T-cell (primary cell): ENCODE data around the gene FYN. TPM values are rescaled to one million over a fixed set of nuclear protein-coding genes. Genes with fewer than 3 reads are reported as not detected.
A peak's percentile ranks its signal among the peaks of the same experiment; 100 is the strongest.

Experiments used
- ATAC-seq, 4 experiments: fragments of 200-7000 bp in 3 of 4; fragments of 150-1000 bp in 1 of 4; cut with Tn5 transposase; replicated peaks in 1 of 4; 1 replicate in 3 of 4; 2 replicates in 1 of 4; pipeline ENCODE4 v1.10.0; 2021; ENCODE audit warnings: moderate library complexity in 3 of 4, mild to moderate bottlenecking in 2 of 4, moderate number of reproducible peaks in 1 of 4
- CTCF ChIA-PET, 2 donors: fragments of 300-600 bp; sonication (Branson Sonifier 250); formaldehyde crosslinking; loops; one replicate each; lab custom pipeline; 2022; ENCODE audit warnings: antibody characterized with exemption in 2 of 2; lab: Charles Lee
- POLR2A ChIA-PET, 2 donors: fragments of 300-600 bp; sonication (Branson Sonifier 250); formaldehyde crosslinking; loops; one replicate each; lab custom pipeline; 2022; ENCODE audit warnings: antibody characterized with exemption in 2 of 2; lab: Charles Lee
- DNase-seq, 35 experiments: peaks; one replicate each; pipeline versions ENCODE4 v3.0.0 to v3.0.0-alpha.2; 2013 to 2023
- H3K27ac ChIP-seq: one replicate; pipeline ENCODE4 v1.5.1; 2013; ENCODE audit warnings: low read length
- H3K27me3 ChIP-seq, 2 experiments: replicated peaks in 1 of 2; 1 replicate in 1 of 2; 2 replicates in 1 of 2; pipeline versions ENCODE4 v1.6.1 to v1.7.0; 2013; ENCODE audit warnings: low read length in 1 of 2, mixed read lengths in 1 of 2; ENCODE audit not compliant: control insufficient read depth in 2 of 2, insufficient read depth in 2 of 2; ENCODE audit errors: extremely low read depth in 1 of 2
- H3K36me3 ChIP-seq, 2 donors: 1 replicate in 1 of 2; 2 replicates in 1 of 2; pipeline versions ENCODE4 v1.6.1 to v1.7.0; 2013; ENCODE audit warnings: low read length in 1 of 2; ENCODE audit not compliant: control insufficient read depth in 2 of 2, insufficient read depth in 1 of 2; ENCODE audit errors: extremely low read depth in 1 of 2
- H3K4me1 ChIP-seq, 2 experiments: 1 replicate in 1 of 2; 2 replicates in 1 of 2; pipeline versions ENCODE4 v1.6.1 to v1.7.0; 2013; ENCODE audit warnings: low read length in 2 of 2, mixed read lengths in 1 of 2; ENCODE audit not compliant: insufficient read depth in 2 of 2, control insufficient read depth in 1 of 2; ENCODE audit errors: extremely low read depth in 1 of 2
- H3K4me3 ChIP-seq, 2 donors: 1 replicate in 1 of 2; 2 replicates in 1 of 2; pipeline versions ENCODE4 v1.5.1 to v1.7.0; 2013; ENCODE audit warnings: mild to moderate bottlenecking in 2 of 2, low read length in 1 of 2, moderate library complexity in 1 of 2; ENCODE audit not compliant: control insufficient read depth in 1 of 2; ENCODE audit errors: extremely low read depth in 1 of 2
- H3K9me3 ChIP-seq: 2 replicates; pipeline ENCODE4 v1.7.0; 2013
- H3K27ac Mint-ChIP-seq, 2 donors: one replicate each; pipeline ENCODE4 v1.8.0; 2020 to 2021; ENCODE audit warnings: mild to moderate bottlenecking in 2 of 2, mixed read lengths in 2 of 2
- H3K27me3 Mint-ChIP-seq, 2 donors: one replicate each; pipeline ENCODE4 v1.8.0; 2021 to 2022; ENCODE audit warnings: mixed read lengths in 2 of 2
- H3K36me3 Mint-ChIP-seq: one replicate; pipeline ENCODE4 v1.8.0; 2021; ENCODE audit warnings: mixed read lengths
- H3K4me1 Mint-ChIP-seq, 3 donors: one replicate each; pipeline ENCODE4 v1.8.0; 2020 to 2022; ENCODE audit warnings: mixed read lengths in 3 of 3, mild to moderate bottlenecking in 1 of 3
- H3K4me3 Mint-ChIP-seq, 3 donors: one replicate each; pipeline ENCODE4 v1.8.0; 2020 to 2022; ENCODE audit warnings: mild to moderate bottlenecking in 3 of 3, mixed read lengths in 3 of 3, moderate library complexity in 3 of 3
- H3K9me3 Mint-ChIP-seq, 3 donors: one replicate each; pipeline ENCODE4 v1.8.0; 2020 to 2022; ENCODE audit warnings: mixed read lengths in 3 of 3
- WGBS: methylation state at CpG from one replicate; pipeline ENCODE4 v1.1.5; 2013; ENCODE audit warnings: missing lambda C conversion rate; ENCODE audit not compliant: insufficient coverage; 5-methylcytosine and 5-hydroxymethylcytosine counted together
- total RNA-seq, 35 experiments: library from RNA in 6 of 35; stranded (reverse) in 6 of 35; fragments of 120-200 nt in 1 of 35; gene quantifications; one replicate each; pipeline versions ENCODE4 v1.2.1 to v1.2.4 and lab custom pipeline; 2013 to 2026

FYN gene
- total RNA-seq, 5 donors from 2014 or later (not counting 1 experiment from before 2014, with no cell fraction given), result 466 to 573 (median 534) TPM

DNA sequence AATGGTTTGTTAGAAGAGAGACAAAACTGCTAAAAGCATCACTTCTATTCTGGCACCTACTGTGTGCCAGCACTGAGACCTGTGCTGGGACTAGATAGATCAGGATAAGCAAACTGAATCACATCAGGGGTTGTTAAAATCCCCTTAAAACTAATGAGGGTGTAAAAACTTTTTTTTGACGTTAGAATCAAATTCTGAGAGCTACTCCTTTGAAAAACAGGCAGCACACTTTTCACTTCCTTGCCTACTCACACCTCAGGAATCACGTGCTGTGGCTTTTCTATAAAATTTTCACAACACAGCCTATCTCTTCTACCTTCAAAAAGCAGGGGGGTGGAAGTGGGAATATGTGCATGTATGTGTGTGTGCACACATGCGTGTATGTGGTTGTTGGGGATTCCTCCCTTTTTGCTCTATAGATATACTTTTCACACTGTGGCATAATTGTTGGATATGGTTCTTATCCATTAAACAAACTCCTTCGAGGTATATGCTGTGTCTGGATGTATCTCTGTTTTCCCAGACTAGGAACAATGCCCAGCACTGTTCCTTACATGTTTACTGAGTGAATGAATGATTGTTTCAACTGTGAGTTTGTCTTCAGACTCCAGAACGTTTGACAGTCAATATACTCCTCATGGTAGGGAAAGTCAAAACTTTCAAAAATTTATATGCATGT lies 105.4 kb downstream of the FYN start:
- POLR2A ChIA-PET, result interaction anchor here in 1 of 2 donors (0.6 to 2.5 kb wide), 7 partner anchors 14 to 802 kb away, joined by 3 to 6 read pairs (median 3); no protein-coding TSS in a partner anchor
- CTCF ChIA-PET, result interaction anchor here in 1 of 2 donors (0.6 to 1.6 kb wide), 4 partner anchors 13 to 79 kb away, joined by 3 to 4 read pairs (median 3); no protein-coding TSS in a partner anchor
- peaks cover 43% of the 10 kb centered on the region for H3K36me3 Mint-ChIP-seq
- ATAC-seq, result peak; percentile 53 to 71 (median 63)
- DNase-seq, result peak in 20 of 35 experiments; percentile 32 to 78 (median 48)
- no peaks in the 10 kb centered on the region for H3K27me3 Mint-ChIP-seq
- H3K9me3 Mint-ChIP-seq, result peaks cover 0 to 5% (median 5%) of the 10 kb centered on the region in 3 donors
- H3K4me1 ChIP-seq, result peaks cover 78 to 79% of the 10 kb centered on the region in 2 experiments
- peak overlapping the region; percentile 98 for H3K27ac ChIP-seq
- peak overlapping the region; percentile 97 to 99 for H3K27ac Mint-ChIP-seq
- H3K4me3 ChIP-seq, result no peak overlapping the region
- peaks cover 0 to 8% of the 10 kb centered on the region in 2 donors for H3K36me3 ChIP-seq
- no peaks in the 10 kb centered on the region for H3K27me3 ChIP-seq
- peak overlapping the region; percentile 25 to 95 (median 37) for H3K4me3 Mint-ChIP-seq
- WGBS, result no CpG with 5 or more reads among the region's 5 CpGs
- H3K9me3 ChIP-seq, result no peaks in the 10 kb centered on the region
- peaks cover 96 to 99% (median 99%) of the 10 kb centered on the region in 3 donors for H3K4me1 Mint-ChIP-seq

DNA sequence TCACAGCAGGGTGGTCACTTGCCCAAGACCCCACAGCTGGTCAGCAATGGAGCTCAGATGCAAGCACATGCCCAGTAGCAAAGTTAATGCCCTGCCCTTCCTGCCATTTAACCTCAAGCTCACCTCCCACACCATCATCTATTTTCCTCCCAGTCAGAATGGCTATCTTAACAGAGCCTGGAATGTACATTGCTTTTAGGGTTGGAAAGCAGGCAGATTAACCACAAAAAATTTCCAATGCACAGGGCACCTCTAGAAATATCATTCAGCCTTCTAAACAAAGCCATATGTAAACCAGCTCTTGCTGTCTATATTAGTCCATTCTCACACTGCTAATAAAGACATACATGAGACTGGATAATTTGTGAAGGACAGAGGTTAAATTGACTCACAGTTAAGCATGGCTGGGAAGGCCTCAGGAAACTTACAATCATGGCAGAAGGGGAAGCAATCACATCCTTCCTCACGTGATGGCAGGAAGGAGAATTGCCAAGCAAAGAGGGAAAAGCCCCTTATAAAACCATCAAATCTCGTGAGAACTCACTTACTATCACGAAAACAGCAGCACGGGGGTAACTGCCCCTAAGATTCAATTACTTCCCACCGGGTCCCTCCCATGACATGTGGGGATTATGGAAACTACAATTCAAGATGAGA lies 106.9 kb downstream of the FYN start:
- DNase-seq (no peak), ATAC-seq (no peak)
- Histone ChIP-seq H3K4me1 (peaks cover 88% of the 10 kb centered on the region in 2 experiments), H3K36me3 (no peaks in the 10 kb centered on the region), H3K9me3 (no peaks in the 10 kb centered on the region), H3K4me3 (peak overlapping the region in 1 of 2 donors; percentile 27), H3K27me3 (no peaks in the 10 kb centered on the region), H3K27ac (peak overlapping the region; percentile 98)
- peak overlapping the region; percentile 11 to 95 (median 18) for H3K4me3 Mint-ChIP-seq
- no peaks in the 10 kb centered on the region for H3K27me3 Mint-ChIP-seq
- peaks cover 98 to 100% (median 100%) of the 10 kb centered on the region in 3 donors for H3K4me1 Mint-ChIP-seq
- ChIA-PET POLR2A (interaction anchor here in 1 of 2 donors (0.6 kb wide), 1 partner anchor 11 kb away, joined by 3 read pairs; no protein-coding TSS in a partner anchor), CTCF (interaction anchor here (0.5 to 1.6 kb wide), 3 partner anchors 11 to 510 kb away, joined by 3 to 4 read pairs (median 3); no protein-coding TSS in a partner anchor)
- no CpG with 5 or more reads among the region's 5 CpGs for WGBS
- H3K9me3 Mint-ChIP-seq, result peaks cover 0 to 5% (median 5%) of the 10 kb centered on the region in 3 donors
- H3K27ac Mint-ChIP-seq, result peak overlapping the region; percentile 97 to 99
- peaks cover 30% of the 10 kb centered on the region for H3K36me3 Mint-ChIP-seq

DNA sequence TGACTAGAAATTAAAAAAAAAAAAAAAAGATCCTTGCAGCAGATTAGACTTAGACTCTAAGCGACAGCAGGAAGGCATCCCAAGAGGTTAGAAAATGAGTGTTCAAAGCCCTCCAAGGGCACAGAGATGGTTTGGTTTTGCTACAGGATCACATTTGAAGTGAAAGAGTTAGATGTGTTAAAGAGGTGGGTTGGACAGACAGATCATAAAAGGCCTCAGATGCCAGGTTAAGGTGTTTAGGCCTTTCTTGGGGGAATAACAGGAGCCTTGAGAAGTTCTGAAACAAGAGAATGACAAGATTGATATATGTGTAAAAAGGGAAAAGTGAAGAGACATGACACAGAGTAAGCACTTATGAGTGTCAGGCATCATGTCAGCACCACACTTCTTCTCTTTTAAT lies 107.5 kb downstream of the FYN start:
- Mint-ChIP-seq H3K36me3 (peaks cover 24% of the 10 kb centered on the region), H3K4me1 (peaks cover 98 to 100% (median 100%) of the 10 kb centered on the region in 3 donors), H3K27ac (peak overlapping the region; percentile 97 to 99), H3K27me3 (no peaks in the 10 kb centered on the region), H3K9me3 (peaks cover 0 to 5% (median 5%) of the 10 kb centered on the region in 3 donors), H3K4me3 (peak overlapping the region; percentile 7 to 95 (median 65))
- Histone ChIP-seq H3K4me1 (peaks cover 89 to 90% of the 10 kb centered on the region in 2 experiments), H3K27ac (peak overlapping the region; percentile 98), H3K27me3 (no peaks in the 10 kb centered on the region), H3K4me3 (peak overlapping the region in 1 of 2 donors; percentile 27), H3K36me3 (peaks cover 0 to 5% of the 10 kb centered on the region in 2 donors), H3K9me3 (no peaks in the 10 kb centered on the region)
- CTCF ChIA-PET, result interaction anchor here in 1 of 2 donors (0.5 to 0.6 kb wide), 2 partner anchors 23 to 509 kb away, joined by 3 read pairs; no protein-coding TSS in a partner anchor
- no peak for ATAC-seq
- no CpG with 5 or more reads among the region's 1 CpG for whole genome bisulfite sequencing
- POLR2A ChIA-PET, result no interaction called here
- no peak for DNase-seq

DNA sequence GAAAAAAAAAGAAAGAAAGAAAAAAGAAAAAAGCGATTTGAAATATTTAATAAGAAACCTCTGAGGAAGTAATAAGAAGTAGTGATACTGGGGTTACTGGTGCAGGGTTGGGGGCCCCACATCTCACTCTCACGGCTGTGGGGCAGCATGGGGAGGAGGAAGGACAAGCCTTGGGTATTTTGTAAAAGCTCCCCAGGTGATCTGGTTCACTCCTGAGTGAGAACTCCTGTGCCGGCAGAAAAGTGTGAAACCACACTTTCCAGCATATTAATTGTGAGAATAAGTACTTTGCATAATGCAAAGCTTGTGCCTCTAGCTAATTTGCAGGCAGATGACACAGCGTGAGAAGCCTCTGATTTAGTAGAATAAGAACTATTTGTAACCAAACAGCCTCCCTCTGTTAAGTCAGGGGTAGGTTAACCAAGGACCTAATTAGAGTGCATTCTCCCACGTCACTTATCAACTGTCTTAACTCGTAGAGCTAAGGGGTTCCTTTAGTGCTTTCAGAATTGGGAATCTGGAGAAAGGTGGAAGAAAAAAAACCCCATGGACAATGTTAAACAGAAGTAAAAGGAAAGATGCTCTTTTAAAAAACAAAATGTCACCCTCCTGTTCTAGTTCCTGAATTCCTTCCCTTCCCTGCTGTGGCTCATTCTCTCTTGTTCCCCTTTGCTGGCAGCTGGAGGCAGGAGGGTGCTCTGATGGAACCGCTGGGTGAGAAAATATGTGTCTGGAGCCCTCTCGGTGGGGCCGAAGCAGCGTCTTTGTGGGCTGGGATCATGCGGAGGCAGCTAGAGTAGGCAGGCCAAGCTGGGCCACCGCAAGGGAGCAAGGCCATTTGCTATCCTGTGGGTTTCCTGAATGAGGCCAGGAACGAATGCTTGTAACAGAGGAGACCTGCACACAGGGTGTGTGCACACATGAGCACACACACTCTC lies 108.7 kb downstream of the FYN start:
- Mint-ChIP-seq H3K4me3 (peak overlapping the region; percentile 59 to 95 (median 65)), H3K27me3 (no peaks in the 10 kb centered on the region), H3K27ac (peak overlapping the region; percentile 97 to 99), H3K36me3 (peaks cover 14% of the 10 kb centered on the region), H3K9me3 (no peaks in the 10 kb centered on the region), H3K4me1 (peaks cover 98 to 100% (median 100%) of the 10 kb centered on the region in 3 donors)
- peaks cover 0 to 9% of the 10 kb centered on the region in 2 donors for H3K36me3 ChIP-seq
- H3K27ac ChIP-seq, result peak overlapping the region; percentile 98
- ChIA-PET POLR2A (interaction anchor here (0.5 to 3.8 kb wide), 12 partner anchors 9 to 286 kb away, joined by 3 to 24 read pairs (median 6); partner anchors contain the start of gene FYN (in 1 of the 2)), CTCF (interaction anchor here in 1 of 2 donors (0.5 to 4.4 kb wide), 18 partner anchors 9 to 279 kb away, joined by 3 to 20 read pairs (median 4); no protein-coding TSS in a partner anchor)
- peak overlapping the region in 1 of 2 donors; percentile 40 for H3K4me3 ChIP-seq
- peaks cover 88 to 91% of the 10 kb centered on the region in 2 experiments for H3K4me1 ChIP-seq
- no peaks in the 10 kb centered on the region for H3K27me3 ChIP-seq
- H3K9me3 ChIP-seq, result no peaks in the 10 kb centered on the region
- 35% methylated on average over 5 of the region's 13 CpGs for WGBS
- peak in 31 of 35 experiments; percentile 22 to 83 (median 48) for DNase-seq
- peak in 3 of 4 experiments; percentile 16 to 32 (median 23) for ATAC-seq

DNA sequence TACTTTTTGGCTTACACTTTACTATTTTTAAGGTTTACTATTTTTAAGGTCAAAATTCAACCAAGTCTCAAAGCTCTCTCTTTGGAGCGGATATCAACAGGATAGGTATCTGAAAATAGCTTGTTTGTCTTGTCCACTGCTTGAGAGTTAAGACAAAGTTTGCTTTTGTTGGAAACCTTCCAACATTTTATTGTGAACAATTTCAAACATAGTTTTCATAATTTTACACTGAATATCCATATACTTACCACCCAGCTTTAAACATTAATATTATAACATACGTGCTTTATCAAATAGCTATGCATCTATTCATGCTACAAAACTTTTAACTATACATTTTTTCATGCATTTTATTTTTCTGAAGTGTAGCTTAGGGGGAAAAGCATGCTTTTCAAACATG lies 109.9 kb downstream of the FYN start:
- WGBS, result no CpG with 5 or more reads among the region's 2 CpGs
- Mint-ChIP-seq H3K36me3 (peaks cover 18% of the 10 kb centered on the region), H3K27me3 (no peaks in the 10 kb centered on the region), H3K9me3 (no peaks in the 10 kb centered on the region), H3K27ac (peak overlapping the region; percentile 97 to 99), H3K4me3 (peak overlapping the region in 1 of 3 donors; percentile 95), H3K4me1 (peaks cover 98 to 100% (median 100%) of the 10 kb centered on the region in 3 donors)
- CTCF ChIA-PET, result interaction anchor here (0.6 to 4.4 kb wide), 17 partner anchors 10 to 279 kb away, joined by 3 to 20 read pairs (median 4); no protein-coding TSS in a partner anchor
- ATAC-seq (no peak), DNase-seq (no peak)
- POLR2A ChIA-PET, result interaction anchor here (0.5 to 3.8 kb wide), 9 partner anchors 10 to 744 kb away, joined by 3 to 24 read pairs (median 7); no protein-coding TSS in a partner anchor
- Histone ChIP-seq H3K4me1 (peaks cover 93 to 95% of the 10 kb centered on the region in 2 experiments), H3K27me3 (no peaks in the 10 kb centered on the region), H3K27ac (peak overlapping the region; percentile 98), H3K36me3 (peaks cover 0 to 9% of the 10 kb centered on the region in 2 donors), H3K4me3 (no peak overlapping the region), H3K9me3 (no peaks in the 10 kb centered on the region)
